PC-9 (cell line): ENCODE data around the gene CLPTM1L. TPM values are rescaled to one million over a fixed set of nuclear protein-coding genes. Genes with fewer than 3 reads are reported as not detected.

Source experiments
- BruUV-seq: library from RNA; stranded (reverse); fragments of 400-500 nt; replicated peaks from 2 replicates; lab custom pipeline; 2021; lab: Mats Ljungman, UMichigan
- CTCF ChIA-PET: fragments of 300-600 bp; sonication (Branson Sonifier 250); formaldehyde crosslinking; loops from one replicate; lab custom pipeline; 2022; ENCODE audit warnings: antibody characterized with exemption; lab: Charles Lee
- POLR2A ChIA-PET: fragments of 300-600 bp; sonication (Branson Sonifier 250); formaldehyde crosslinking; loops from one replicate; lab custom pipeline; 2022; ENCODE audit warnings: antibody characterized with exemption; ENCODE audit not compliant: unreplicated experiment; lab: Charles Lee
- DNase-seq, 2 experiments: peaks; one replicate each; pipeline versions ENCODE4 v3.0.0 to v3.0.0-alpha.2; 2015 to 2022; ENCODE audit warnings: mixed read lengths in 1 of 2
- H2AFZ ChIP-seq: fragments of 200-600 bp; sonication (generic); 2 replicates; pipeline ENCODE4 v1.8.1; 2017; ENCODE audit warnings: antibody characterized with exemption
- H3F3A ChIP-seq: fragments of 200-600 bp; sonication (generic); 2 replicates; pipeline ENCODE4 v1.8.1; 2017; ENCODE audit warnings: antibody characterized with exemption, mild to moderate bottlenecking, low read depth; ENCODE audit not compliant: insufficient read depth
- H3K27ac ChIP-seq: fragments of 200-600 bp; sonication (generic); 2 replicates; pipeline ENCODE4 v1.6.1; 2016; ENCODE audit warnings: mixed run types
- H3K27me3 ChIP-seq: fragments of 200-600 bp; sonication (generic); 2 replicates; pipeline ENCODE4 v1.6.1; 2016; ENCODE audit warnings: low read depth, mixed run types; ENCODE audit not compliant: insufficient read depth
- H3K36me3 ChIP-seq: fragments of 200-600 bp; sonication (generic); 2 replicates; pipeline ENCODE4 v1.6.1; 2016; ENCODE audit warnings: low read depth, mixed run types
- H3K4me1 ChIP-seq: fragments of 200-600 bp; sonication (generic); replicated peaks from 2 replicates; pipeline ENCODE4 v1.6.1; 2016; ENCODE audit warnings: mixed run types; ENCODE audit not compliant: insufficient read depth
- H3K4me2 ChIP-seq: fragments of 200-600 bp; sonication (generic); 2 replicates; pipeline ENCODE4 v1.6.1; 2017; ENCODE audit warnings: mixed run types
- H3K4me3 ChIP-seq: fragments of 200-600 bp; sonication (generic); 2 replicates; pipeline ENCODE4 v1.6.1; 2016; ENCODE audit warnings: mixed run types
- H3K79me2 ChIP-seq: fragments of 200-600 bp; sonication (generic); 2 replicates; pipeline ENCODE4 v1.6.1; 2017; ENCODE audit warnings: low read depth, mixed run types
- H3K9me2 ChIP-seq: fragments of 200-600 bp; sonication (generic); 2 replicates; pipeline ENCODE4 v1.8.1; 2017; ENCODE audit warnings: mild to moderate bottlenecking; ENCODE audit not compliant: insufficient read depth
- H3K9me3 ChIP-seq: fragments of 200-600 bp; sonication (generic); 2 replicates; pipeline ENCODE4 v1.8.1; 2016; ENCODE audit warnings: low read depth; ENCODE audit not compliant: insufficient read depth
- H4K20me1 ChIP-seq: fragments of 200-600 bp; sonication (generic); 2 replicates; pipeline ENCODE4 v1.8.1; 2017; ENCODE audit not compliant: insufficient read depth
- CTCF ChIP-seq: fragments of 200-600 bp; sonication (generic); conservative IDR thresholded peaks from 2 replicates; pipeline ENCODE4 v1.6.1; 2017; ENCODE audit warnings: mixed run types, antibody characterized with exemption, mild to moderate bottlenecking, moderate library complexity
- EZH2 ChIP-seq: fragments of 200-600 bp; sonication (generic); IDR thresholded peaks from 2 replicates; pipeline ENCODE4 v1.8.0; 2017; ENCODE audit warnings: antibody characterized with exemption, low read depth
- intact Hi-C: fragments of 100-400 bp; cut with micrococcal nuclease; formaldehyde crosslinking; loops from one replicate; pipeline ENCODE4 v1.10.0; 2022; ENCODE audit not compliant: unreplicated experiment
- total RNA-seq: library from RNA; stranded (reverse); gene quantifications from 2 replicates; pipeline ENCODE4 v1.2.3, GENCODE V29; 2021

CLPTM1L gene
- total RNA-seq, 1 experiment from 2014 or later: 260 TPM

DNA sequence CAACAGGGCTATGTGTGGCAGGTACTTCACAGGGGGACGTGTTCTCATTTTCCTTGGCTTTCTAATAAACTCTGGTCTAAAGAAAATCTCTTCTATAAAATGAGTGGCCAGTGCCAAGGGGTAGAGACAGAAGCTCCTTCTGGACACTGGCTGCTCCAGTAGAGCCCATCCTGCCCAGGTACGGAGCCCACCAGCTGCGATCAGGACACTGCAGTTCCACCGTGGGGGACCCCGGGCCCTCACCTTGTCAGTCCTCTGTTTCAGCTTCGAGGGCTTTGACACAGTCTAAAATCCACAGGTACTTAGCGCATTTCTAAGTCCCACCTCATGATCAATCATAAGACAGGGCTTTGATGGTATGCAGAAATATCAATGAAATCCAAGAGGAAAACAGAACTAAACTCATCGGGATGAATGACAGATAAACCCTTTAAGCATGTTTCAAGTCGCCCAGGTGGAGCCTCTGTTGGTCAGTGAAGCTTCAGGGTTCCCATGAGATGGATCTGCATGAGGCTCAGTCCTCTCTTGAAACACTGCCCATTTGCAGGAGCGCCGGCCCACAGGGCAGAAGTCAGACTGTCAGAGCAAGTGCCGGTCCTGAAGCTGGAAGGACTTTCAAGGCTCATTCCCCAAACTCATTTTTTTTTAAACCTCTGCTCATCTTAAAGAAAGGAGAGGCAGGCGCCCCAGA is 29.7 kb downstream of the CLPTM1L start:
- Histone ChIP-seq H3K27me3 (peaks cover 10% of the 10 kb centered on the region), H2AFZ (no peak overlapping the region), H3K79me2 (no peaks in the 10 kb centered on the region), H3K9me2 (no peaks in the 10 kb centered on the region), H3K4me1 (peaks cover 40% of the 10 kb centered on the region), H3K4me2 (peak overlapping the region; percentile 70), H3K27ac (peak overlapping the region; percentile 27; the same call in 1 of the 2 replicates), H3F3A (peaks cover 39% of the 10 kb centered on the region), H3K9me3 (peaks cover 15% of the 10 kb centered on the region; the same call in 1 of the 2 replicates), H3K36me3 (peaks cover 7% of the 10 kb centered on the region), H4K20me1 (no peaks in the 10 kb centered on the region), H3K4me3 (peak overlapping the region; percentile 24; the same call in 1 of the 2 replicates)
- CTCF ChIA-PET: no interaction called here
- BruUV-seq: no TSS peak
- no peak for DNase-seq
- intact Hi-C loops: no loop called here
- POLR2A ChIA-PET: interaction anchor here (0.9 to 1.5 kb wide), 2 partner anchors 12 to 230 kb away, joined by 3 to 17 read pairs; no protein-coding TSS in a partner anchor
- TF ChIP-seq CTCF (no peak), EZH2 (no peak)

GRCh38 chr5:1314564-1314982 is 30.3 kb downstream of the CLPTM1L start:
- H3K9me2 ChIP-seq: no peaks in the 10 kb centered on the region
- BruUV-seq: no TSS peak
- H3K27me3 ChIP-seq: peaks cover 16% of the 10 kb centered on the region
- no peak overlapping the region for H3K27ac ChIP-seq
- H3K36me3 ChIP-seq: peaks cover 5% of the 10 kb centered on the region; the same call in 1 of the 2 replicates
- POLR2A ChIA-PET: no interaction called here
- H3F3A ChIP-seq: peaks cover 39% of the 10 kb centered on the region
- H3K79me2 ChIP-seq: no peaks in the 10 kb centered on the region
- DNase-seq: no peak
- H3K9me3 ChIP-seq: peaks cover 19% of the 10 kb centered on the region; the same call in 1 of the 2 replicates
- TF ChIP-seq EZH2: no peak
- TF ChIP-seq CTCF: no peak
- CTCF ChIA-PET: interaction anchor here (0.7 kb wide), 1 partner anchor 84 kb away, joined by 5 read pairs; no protein-coding TSS in a partner anchor
- no peaks in the 10 kb centered on the region for H4K20me1 ChIP-seq
- peaks cover 40% of the 10 kb centered on the region for H3K4me1 ChIP-seq
- H2AFZ ChIP-seq: no peak overlapping the region
- intact Hi-C loops: no loop called here
- no peak overlapping the region for H3K4me3 ChIP-seq
- no peak overlapping the region for H3K4me2 ChIP-seq

- no peak overlapping the region for H3K27ac ChIP-seq
- no peak overlapping the region for H2AFZ ChIP-seq
- H3K27me3 ChIP-seq: peaks cover 21% of the 10 kb centered on the region
- BruUV-seq: no TSS peak
- intact Hi-C loops: no loop called here
- H3K9me2 ChIP-seq: no peaks in the 10 kb centered on the region
- peaks cover 5% of the 10 kb centered on the region; the same call in 1 of the 2 replicates for H3K36me3 ChIP-seq
- no peaks in the 10 kb centered on the region for H4K20me1 ChIP-seq
- TF ChIP-seq EZH2: no peak
- TF ChIP-seq CTCF: no peak
- ChIA-PET POLR2A (no interaction called here), CTCF (no interaction called here)
- DNase-seq: peak; percentile 63 to 67
- no peaks in the 10 kb centered on the region for H3K79me2 ChIP-seq
- H3K4me2 ChIP-seq: peak overlapping the region; percentile 46
- peaks cover 41% of the 10 kb centered on the region for H3F3A ChIP-seq
- peaks cover 40% of the 10 kb centered on the region for H3K4me1 ChIP-seq
- peaks cover 19% of the 10 kb centered on the region; the same call in 1 of the 2 replicates for H3K9me3 ChIP-seq
- H3K4me3 ChIP-seq: no peak overlapping the region
These were observed 31.7 kb downstream of the CLPTM1L start for GRCh38 chr5:1312993-1313833.
